HUES48 (cell line): ENCODE data around the gene GPRIN3.

Source experiments
- H3K27ac ChIP-seq: one replicate; pipeline ENCODE4 v1.7.0; 2013; ENCODE audit warnings: low read depth, low read length, inconsistent platforms
- H3K27me3 ChIP-seq: 2 replicates; pipeline ENCODE4 v1.6.1; 2013; ENCODE audit warnings: mild to moderate bottlenecking, low read length; ENCODE audit not compliant: control insufficient read depth, insufficient read depth
- H3K36me3 ChIP-seq: 2 replicates; pipeline ENCODE4 v1.6.1; 2013; ENCODE audit warnings: low read length; ENCODE audit not compliant: control insufficient read depth, insufficient read depth
- H3K4me1 ChIP-seq: 2 replicates; pipeline ENCODE4 v1.6.1; 2013; ENCODE audit warnings: mild to moderate bottlenecking, low read length; ENCODE audit not compliant: control insufficient read depth, insufficient read depth
- H3K4me3 ChIP-seq: 2 replicates; pipeline ENCODE4 v1.5.1; 2013; ENCODE audit warnings: mild to moderate bottlenecking, low read depth, low read length
- H3K9ac ChIP-seq: 2 replicates; pipeline ENCODE4 v1.6.1; 2013; ENCODE audit warnings: mild to moderate bottlenecking, low read depth, low read length, moderate library complexity
- H3K9me3 ChIP-seq: 2 replicates; pipeline ENCODE4 v1.6.1; 2013; ENCODE audit warnings: low read length; ENCODE audit not compliant: control insufficient read depth, insufficient read depth

The GPRIN3 gene

DNA sequence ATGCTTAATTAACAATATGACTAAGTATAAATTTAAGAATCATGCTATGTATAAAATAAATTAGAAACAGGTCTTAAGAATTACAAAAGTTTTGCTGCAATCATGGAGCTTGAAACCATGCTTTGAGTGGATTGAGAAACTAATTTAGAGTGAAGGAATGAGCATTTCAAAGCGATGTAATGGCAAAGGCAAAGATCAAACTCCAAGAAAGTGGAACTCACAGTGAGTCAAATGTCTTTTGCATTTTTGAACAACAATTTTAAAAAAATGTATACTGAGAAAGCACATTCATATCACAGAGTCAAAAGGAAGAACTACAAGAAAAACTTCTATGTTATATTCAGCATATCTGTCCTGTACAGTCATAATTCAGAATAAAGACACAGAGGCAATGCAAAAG is 6.6 kb downstream of the GPRIN3 start:
- Histone ChIP-seq H3K36me3 (no peaks in the 10 kb centered on the region), H3K27ac (no peak overlapping the region), H3K9ac (no peak overlapping the region), H3K9me3 (no peaks in the 10 kb centered on the region), H3K27me3 (peaks cover 4% of the 10 kb centered on the region), H3K4me3 (no peak overlapping the region), H3K4me1 (0 out of 2 replicates have a peak, but pooled peaks cover 1% of the 10 kb centered on the region)

DNA sequence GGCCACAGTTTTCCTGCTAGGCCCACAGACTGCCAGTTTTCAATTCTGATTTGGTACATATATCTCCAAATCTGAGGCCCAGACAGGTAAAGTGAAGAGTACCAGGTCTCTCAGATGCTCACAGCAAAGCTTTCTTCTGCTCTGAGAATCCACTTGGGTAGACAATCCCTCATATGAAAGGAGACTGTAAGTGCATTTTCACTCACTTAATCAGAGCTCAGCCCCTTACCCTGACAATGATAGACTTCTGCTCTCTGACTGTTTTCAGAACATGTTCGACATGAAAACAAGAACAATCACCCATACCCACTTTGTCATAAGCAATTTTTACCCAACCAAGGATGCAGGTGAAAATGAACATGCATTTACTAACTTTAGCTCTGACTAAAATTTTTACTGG is 7.1 kb downstream of the GPRIN3 start:
- no peak overlapping the region for H3K27ac ChIP-seq
- H3K36me3 ChIP-seq, result no peaks in the 10 kb centered on the region
- H3K9me3 ChIP-seq, result no peaks in the 10 kb centered on the region
- H3K4me1 ChIP-seq, result no peaks in the 10 kb centered on the region
- no peaks in the 10 kb centered on the region for H3K27me3 ChIP-seq
- no peak overlapping the region for H3K9ac ChIP-seq
- H3K4me3 ChIP-seq, result no peak overlapping the region

DNA sequence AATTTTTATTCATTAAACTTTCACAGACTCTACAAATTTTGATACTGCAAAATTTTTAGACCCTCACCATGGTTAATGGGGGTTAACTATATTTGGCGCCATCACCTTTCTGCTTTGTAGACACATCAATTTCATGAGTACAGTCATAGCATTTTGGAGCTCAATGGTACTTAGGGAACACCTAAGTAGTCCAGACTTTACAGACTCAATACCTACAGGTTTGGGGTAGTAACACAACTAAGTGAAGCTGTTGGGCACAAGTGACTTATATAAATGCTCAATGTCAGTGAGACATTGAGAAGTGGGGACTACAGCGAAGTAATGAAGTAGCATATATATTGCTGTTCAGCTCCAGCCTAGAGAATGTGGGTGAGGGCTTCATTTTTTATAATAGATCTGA is 7.5 kb downstream of the GPRIN3 start:
- H3K4me1 ChIP-seq, result no peaks in the 10 kb centered on the region
- no peak overlapping the region for H3K9ac ChIP-seq
- no peak overlapping the region for H3K4me3 ChIP-seq
- no peaks in the 10 kb centered on the region for H3K27me3 ChIP-seq
- H3K27ac ChIP-seq, result no peak overlapping the region
- no peaks in the 10 kb centered on the region for H3K36me3 ChIP-seq
- H3K9me3 ChIP-seq, result no peaks in the 10 kb centered on the region

DNA sequence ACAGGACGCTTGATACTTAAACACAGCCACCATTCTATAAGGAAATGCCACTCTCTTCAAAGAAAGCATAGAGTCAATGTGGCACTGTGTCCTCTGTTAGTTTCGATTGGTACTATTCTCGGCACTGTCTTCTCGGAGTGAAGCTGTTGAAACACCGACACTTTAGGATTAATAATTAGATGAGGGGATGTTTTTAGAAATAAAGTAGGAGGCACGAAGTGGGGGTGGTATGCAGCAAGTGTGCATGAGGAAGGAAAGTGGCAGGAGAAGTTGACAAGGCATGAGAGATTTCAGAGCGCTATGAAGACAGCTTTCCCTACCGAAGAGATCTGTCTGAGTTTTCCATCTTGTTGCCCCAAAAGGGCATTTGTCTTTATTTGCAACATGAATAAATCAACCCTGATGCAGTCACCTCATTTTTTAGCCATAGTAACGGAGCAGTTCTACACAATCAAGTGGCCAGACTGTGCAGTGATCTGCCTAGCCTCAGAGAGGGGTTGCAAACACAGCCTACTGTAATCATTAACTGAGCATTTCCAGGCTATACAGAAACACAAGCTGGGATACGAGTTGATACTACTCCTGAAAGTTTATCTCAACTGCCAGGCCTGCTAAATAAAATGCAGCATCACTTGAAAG is 8.3 kb downstream of the GPRIN3 start:
- Histone ChIP-seq H3K27me3 (no peaks in the 10 kb centered on the region), H3K9me3 (no peaks in the 10 kb centered on the region), H3K27ac (no peak overlapping the region), H3K36me3 (no peaks in the 10 kb centered on the region), H3K4me3 (no peak overlapping the region), H3K4me1 (no peaks in the 10 kb centered on the region), H3K9ac (no peak overlapping the region)

DNA sequence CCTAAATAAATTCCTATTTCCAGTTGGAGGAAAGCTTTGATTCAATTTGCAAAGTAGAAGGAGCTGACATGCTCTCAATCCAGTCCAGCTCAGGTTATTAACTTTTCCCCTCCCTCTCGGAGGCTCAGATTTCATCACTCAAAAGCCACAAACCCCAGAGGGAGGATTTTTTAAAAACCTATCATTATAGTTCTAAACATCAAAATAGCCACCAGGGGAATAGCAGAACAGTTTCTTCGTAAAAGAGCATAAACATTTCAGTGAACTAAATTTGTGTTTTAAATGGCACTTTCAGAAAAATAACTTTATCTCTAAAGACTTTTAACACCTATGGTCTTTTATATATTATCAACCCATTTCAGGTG is 8.8 kb downstream of the GPRIN3 start:
- no peak overlapping the region for H3K4me3 ChIP-seq
- H3K9ac ChIP-seq, result no peak overlapping the region
- H3K9me3 ChIP-seq, result no peaks in the 10 kb centered on the region
- no peaks in the 10 kb centered on the region for H3K4me1 ChIP-seq
- H3K36me3 ChIP-seq, result no peaks in the 10 kb centered on the region
- H3K27me3 ChIP-seq, result no peaks in the 10 kb centered on the region
- no peak overlapping the region for H3K27ac ChIP-seq

DNA sequence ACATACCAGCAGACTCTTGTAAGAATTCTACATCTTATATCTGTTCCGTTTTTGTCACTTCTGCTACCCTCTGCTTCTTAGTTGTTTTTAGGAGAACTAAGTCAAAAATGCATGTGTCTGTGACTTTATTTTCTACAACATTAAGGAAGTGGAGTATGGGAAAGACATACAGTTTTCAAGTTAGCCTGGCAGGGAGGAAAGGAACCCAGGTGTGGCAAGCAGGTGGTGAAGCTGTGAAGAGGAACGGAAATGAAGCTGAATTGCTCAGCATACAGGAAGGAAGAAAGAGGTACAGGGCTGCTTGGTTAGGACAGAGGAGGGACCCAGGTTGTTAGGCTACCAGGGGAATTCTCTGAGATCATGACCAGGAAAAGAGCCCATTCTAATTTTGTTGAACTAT is 9.4 kb downstream of the GPRIN3 start:
- Histone ChIP-seq H3K9ac (no peak overlapping the region), H3K36me3 (no peaks in the 10 kb centered on the region), H3K27me3 (no peaks in the 10 kb centered on the region), H3K4me3 (no peak overlapping the region), H3K27ac (no peak overlapping the region), H3K4me1 (no peaks in the 10 kb centered on the region), H3K9me3 (no peaks in the 10 kb centered on the region)

DNA sequence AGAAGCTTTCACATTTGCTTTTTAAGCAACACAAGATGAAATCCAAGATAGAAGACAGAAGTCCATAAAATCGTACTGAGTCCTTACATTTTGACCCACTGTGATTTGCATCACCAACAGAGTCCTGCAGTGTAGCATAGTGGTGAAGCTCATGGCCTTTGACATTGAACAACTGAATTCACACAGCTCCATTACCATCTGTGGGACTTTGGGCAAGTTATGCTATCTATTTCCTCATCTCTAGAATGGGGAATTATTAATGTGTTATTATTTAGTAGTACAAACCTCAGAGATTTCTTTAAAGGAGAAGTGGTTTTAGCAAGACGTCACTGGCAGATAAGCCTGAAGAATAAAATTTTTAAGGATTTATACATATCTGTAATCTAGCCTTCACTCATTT is 10.7 kb downstream of the GPRIN3 start:
- H3K9ac ChIP-seq, result no peak overlapping the region
- H3K4me1 ChIP-seq, result no peaks in the 10 kb centered on the region

DNA sequence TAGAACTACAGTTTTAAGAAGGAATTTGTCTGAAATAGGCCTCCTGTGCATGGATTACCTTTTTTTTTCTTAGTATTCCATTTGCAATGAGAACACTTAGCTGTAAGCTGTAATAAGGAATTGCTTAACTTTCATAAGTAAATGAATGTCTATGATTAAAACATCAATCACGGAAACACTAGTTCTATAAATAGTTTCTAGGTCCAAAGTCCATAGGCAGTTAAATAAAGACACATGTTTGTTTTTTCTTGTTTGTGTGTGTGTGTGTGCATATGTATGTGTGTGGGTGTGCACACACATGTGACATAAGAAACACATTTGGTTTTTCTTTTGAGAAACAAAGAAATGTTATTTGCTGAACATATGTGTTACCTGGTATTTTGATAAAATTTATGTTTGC is 11.2 kb downstream of the GPRIN3 start:
- Histone ChIP-seq H3K9ac (no peak overlapping the region), H3K27ac (no peak overlapping the region)

More for the DNA sequence above, 10.7 kb downstream of the GPRIN3 start:
- Histone ChIP-seq H3K4me3 (no peak overlapping the region), H3K27ac (no peak overlapping the region), H3K36me3 (no peaks in the 10 kb centered on the region), H3K9me3 (no peaks in the 10 kb centered on the region), H3K27me3 (no peaks in the 10 kb centered on the region)

DNA sequence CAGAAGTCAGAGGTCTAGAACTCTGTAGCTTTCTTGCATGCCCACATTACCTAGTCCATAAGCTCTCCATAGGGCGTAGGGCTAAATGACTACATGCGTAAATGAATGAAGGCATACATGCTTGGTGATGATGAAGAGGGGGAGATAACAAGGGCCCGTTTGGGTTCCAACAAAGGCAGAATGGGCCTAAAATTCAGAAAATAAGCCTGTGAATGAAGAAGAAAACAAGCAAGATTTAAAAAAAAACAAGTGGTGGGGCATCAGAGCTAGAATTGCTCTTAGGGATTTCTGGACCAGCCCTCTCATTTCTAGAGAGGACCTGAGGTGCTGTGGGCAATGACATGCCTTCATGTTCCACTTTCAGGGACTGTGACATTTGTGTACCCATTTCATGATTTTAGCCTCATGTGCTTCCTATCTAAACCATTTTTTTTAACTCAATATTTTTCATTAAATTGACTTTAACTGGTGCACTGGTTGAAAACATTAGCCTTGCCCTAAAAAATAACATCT is 12.1 kb downstream of the GPRIN3 start:
- Histone ChIP-seq H3K9ac (no peak overlapping the region), H3K4me3 (no peak overlapping the region), H3K27me3 (no peaks in the 10 kb centered on the region), H3K4me1 (no peaks in the 10 kb centered on the region), H3K9me3 (no peaks in the 10 kb centered on the region), H3K27ac (no peak overlapping the region), H3K36me3 (no peaks in the 10 kb centered on the region)

More for the DNA sequence above, 11.2 kb downstream of the GPRIN3 start:
- H3K9me3 ChIP-seq, result no peaks in the 10 kb centered on the region
- no peak overlapping the region for H3K4me3 ChIP-seq
- no peaks in the 10 kb centered on the region for H3K27me3 ChIP-seq
- H3K4me1 ChIP-seq, result no peaks in the 10 kb centered on the region
- H3K36me3 ChIP-seq, result no peaks in the 10 kb centered on the region

DNA sequence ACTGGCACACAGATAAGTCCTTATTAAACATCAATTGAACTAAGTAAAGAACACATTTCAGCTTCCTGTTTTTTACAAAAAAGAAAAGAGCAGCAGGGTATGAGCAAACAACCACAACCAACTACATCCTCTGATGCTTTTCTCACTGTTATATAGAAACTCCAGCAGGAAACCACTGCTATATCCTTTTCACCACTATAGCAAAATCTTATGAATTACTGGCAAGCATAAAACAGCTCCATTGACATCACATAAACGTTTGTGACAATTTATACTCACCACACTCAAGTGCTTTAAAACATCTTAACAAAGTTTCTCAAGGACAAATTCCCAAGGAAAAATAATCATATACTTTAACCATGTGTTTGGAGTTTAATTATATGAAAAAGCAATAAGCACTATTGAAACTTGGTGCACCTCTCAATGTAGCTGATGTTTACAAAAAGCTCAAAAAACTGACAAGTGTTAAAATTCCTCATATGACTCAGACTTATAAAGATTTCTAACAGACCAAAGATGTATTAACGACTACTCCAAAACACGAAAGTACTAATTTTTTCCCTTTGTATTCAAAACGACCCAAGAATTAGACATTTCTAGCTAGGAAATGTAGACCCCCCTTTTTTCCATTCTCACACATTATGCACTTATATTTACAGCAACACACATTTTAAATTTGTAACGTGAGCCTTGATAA is 12.9 kb downstream of the GPRIN3 start:
- Histone ChIP-seq H3K27me3 (no peaks in the 10 kb centered on the region), H3K27ac (no peak overlapping the region), H3K36me3 (no peaks in the 10 kb centered on the region), H3K4me3 (no peak overlapping the region), H3K9me3 (no peaks in the 10 kb centered on the region), H3K4me1 (no peaks in the 10 kb centered on the region), H3K9ac (no peak overlapping the region)

DNA sequence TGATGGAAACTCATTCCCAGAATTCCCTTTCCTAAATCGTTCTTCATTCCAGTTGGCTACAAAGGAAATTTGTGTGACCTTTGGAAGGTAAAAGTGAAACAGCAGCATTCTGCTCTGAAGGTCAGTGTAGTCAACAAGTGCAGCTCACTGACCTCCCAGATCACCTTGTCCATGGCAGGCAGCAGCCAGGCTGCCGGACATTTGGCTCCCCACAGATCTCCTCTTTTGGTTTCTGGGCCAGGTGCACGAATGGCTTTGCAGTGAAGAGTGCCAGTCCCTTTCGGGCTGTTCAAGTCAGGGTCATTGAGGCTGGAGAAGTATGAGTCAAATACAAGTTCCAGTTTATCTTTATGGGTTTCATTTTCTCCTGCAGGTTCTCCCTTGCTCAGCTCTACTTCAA is 14.3 kb downstream of the GPRIN3 start:
- Histone ChIP-seq H3K36me3 (no peaks in the 10 kb centered on the region), H3K9me3 (no peaks in the 10 kb centered on the region), H3K4me1 (no peaks in the 10 kb centered on the region), H3K27ac (no peak overlapping the region), H3K27me3 (no peaks in the 10 kb centered on the region), H3K4me3 (no peak overlapping the region), H3K9ac (no peak overlapping the region)
